GM21529 (cell line): Measurements from ENCODE around the gene LASP1NB.
"Not testable (repeated sequence)": the region's sequence is repeated elsewhere in the genome, so short reads cannot be mapped to it uniquely, and the experiment has no call there.

Source experiments
- ATAC-seq: cut with Tn5 transposase; IDR thresholded peaks from one replicate; pipeline ENCODE4 v1.9.1; 2021; ENCODE audit not compliant: unreplicated experiment

The LASP1NB gene

GRCh38 chr17:38896346-38896954 lies 29.0 kb upstream of the LASP1NB start:
- no peak for ATAC-seq

- ATAC-seq = no peak
Measured at GRCh38 chr17:38897176-38897575, 28.2 kb upstream of the LASP1NB start.

- no peak for ATAC-seq
Measured at GRCh38 chr17:38897671-38898290, 27.6 kb upstream of the LASP1NB start.

GRCh38 chr17:38898291-38898679 lies 27.1 kb upstream of the LASP1NB start:
- ATAC-seq = peak; percentile 14

GRCh38 chr17:38898812-38899348 lies 26.5 kb upstream of the LASP1NB start:
- peak; percentile 83 for ATAC-seq

GRCh38 chr17:38899421-38899820 lies 26.0 kb upstream of the LASP1NB start:
- ATAC-seq = no peak

GRCh38 chr17:38900978-38901656 lies 24.3 kb upstream of the LASP1NB start:
- no peak for ATAC-seq

- no peak for ATAC-seq
Measured at GRCh38 chr17:38903404-38903803, 22.0 kb upstream of the LASP1NB start.

GRCh38 chr17:38904892-38905291 lies 20.5 kb upstream of the LASP1NB start:
- ATAC-seq = no peak

GRCh38 chr17:38905375-38905774 lies 20.0 kb upstream of the LASP1NB start:
- no peak for ATAC-seq

- ATAC-seq = no peak
Measured at GRCh38 chr17:38906460-38907228, 18.8 kb upstream of the LASP1NB start.

- no peak for ATAC-seq
Measured at GRCh38 chr17:38907930-38908675, 17.3 kb upstream of the LASP1NB start.

GRCh38 chr17:38908676-38909181 lies 16.7 kb upstream of the LASP1NB start:
- ATAC-seq = no peak

GRCh38 chr17:38910325-38910724 lies 15.1 kb upstream of the LASP1NB start:
- ATAC-seq = no peak

GRCh38 chr17:38911081-38911730 lies 14.2 kb upstream of the LASP1NB start:
- ATAC-seq = no peak

GRCh38 chr17:38911731-38912081 lies 13.7 kb upstream of the LASP1NB start:
- not testable (repeated sequence) for ATAC-seq

- no peak for ATAC-seq
Measured at GRCh38 chr17:38912221-38912813, 13.1 kb upstream of the LASP1NB start.

GRCh38 chr17:38914741-38915638 lies 10.4 kb upstream of the LASP1NB start:
- ATAC-seq = no peak

- ATAC-seq = no peak
Measured at GRCh38 chr17:38915639-38915995, 9.8 kb upstream of the LASP1NB start.
